B cell (primary cell): Measurements from ENCODE around the gene FRG2B.
"Not testable (repeated sequence)": the region's sequence is repeated elsewhere in the genome, so short reads cannot be mapped to it uniquely, and the experiment has no call there.

Experiments used
- CTCF ChIP-seq: fragments of 200-600 bp; IDR thresholded peaks from one replicate; pipeline ENCODE4 v1.8.0; 2022; ENCODE audit warnings: antibody characterized with exemption, mild to moderate bottlenecking
- EZH2 ChIP-seq: IDR thresholded peaks from 2 replicates; pipeline ENCODE4 v1.6.1; 2012; ENCODE audit warnings: borderline replicate concordance, low read depth, mild to moderate bottlenecking, moderate library complexity, low read length; ENCODE audit not compliant: insufficient read depth, poor library complexity, severe bottlenecking

GRCh38 chr10:133637202-133637845 lies 10.7 kb upstream of the FRG2B start:
- TF ChIP-seq EZH2, CTCF: not testable (repeated sequence)
